ENCODE results near the gene PRR19.

Gene PRR19

GRCh38 chr19:42281146-42281826 is 20.6 kb upstream of the PRR19 start:
- intact Hi-C loops (cut with DNase I), result loop anchor here (2.0 kb wide), 1 partner anchor 26 kb away; the partner anchor contains the start of gene ERF
- peak in 8 of 10 donors; percentile 51 to 96 (median 76) for DNase-seq

- intact Hi-C loops (cut with DNase I), result loop anchor here (2.0 kb wide), 1 partner anchor 27 kb away; the partner anchor contains the start of gene ERF
- no peak for DNase-seq
Measured at GRCh38 chr19:42281827-42282762, 19.8 kb upstream of the PRR19 start.

GRCh38 chr19:42282819-42283187 is 19.1 kb upstream of the PRR19 start:
- peak in 1 of 10 donors; percentile 88 for DNase-seq
- intact Hi-C loops (cut with DNase I), result no loop called here

GRCh38 chr19:42283188-42284065 is 18.5 kb upstream of the PRR19 start:
- peak; percentile 87 to 99 (median 96) for DNase-seq
- intact Hi-C loops (cut with DNase I), result loop anchor here (2.0 kb wide), 1 partner anchor 41 kb away; the partner anchor contains the start of gene MEGF8

- intact Hi-C loops (cut with DNase I), result loop anchor here (2.0 kb wide), 1 partner anchor 41 kb away; the partner anchor contains the start of gene MEGF8
Measured at GRCh38 chr19:42284066-42284501, 17.8 kb upstream of the PRR19 start.

GRCh38 chr19:42284591-42285341 is 17.2 kb upstream of the PRR19 start:
- peak in 1 of 10 donors; percentile 84 for DNase-seq
- intact Hi-C loops (cut with DNase I), result loop anchor here (2.0 kb wide), 1 partner anchor 40 kb away; the partner anchor contains the start of gene MEGF8

More at GRCh38 chr19:42284066-42284501, 17.8 kb upstream of the PRR19 start:
- DNase-seq, result peak in 9 of 10 donors; percentile 59 to 97 (median 68)

GRCh38 chr19:42285541-42285941 is 16.4 kb upstream of the PRR19 start:
- DNase-seq, result no peak
- intact Hi-C loops (cut with DNase I), result loop anchor here (2.0 kb wide), 1 partner anchor 39 kb away; the partner anchor contains the start of gene MEGF8

GRCh38 chr19:42285988-42286348 is 16.0 kb upstream of the PRR19 start:
- intact Hi-C loops (cut with DNase I), result loop anchor here (2.0 kb wide), 1 partner anchor 39 kb away; the partner anchor contains the start of gene MEGF8
- peak in 1 of 10 donors; percentile 50 for DNase-seq

GRCh38 chr19:42286349-42287016 is 15.4 kb upstream of the PRR19 start:
- intact Hi-C loops (cut with DNase I), result no loop called here
- peak in 2 of 10 donors; percentile 64 to 80 for DNase-seq

GRCh38 chr19:42287017-42287826 is 14.7 kb upstream of the PRR19 start:
- intact Hi-C loops (cut with DNase I), result no loop called here
- DNase-seq, result peak in 2 of 10 donors; percentile 66 to 76

- intact Hi-C loops (cut with DNase I), result no loop called here
- peak in 2 of 10 donors; percentile 55 to 58 for DNase-seq
Measured at GRCh38 chr19:42287827-42288107, 14.2 kb upstream of the PRR19 start.

- intact Hi-C loops (cut with DNase I), result no loop called here
- peak in 1 of 10 donors; percentile 39 for DNase-seq
Measured at GRCh38 chr19:42288387-42288786, 13.5 kb upstream of the PRR19 start.

GRCh38 chr19:42288881-42289555 is 12.9 kb upstream of the PRR19 start:
- peak in 2 of 10 donors; percentile 62 to 74 for DNase-seq
- intact Hi-C loops (cut with DNase I), result no loop called here

GRCh38 chr19:42289556-42290041 is 12.3 kb upstream of the PRR19 start:
- intact Hi-C loops (cut with DNase I), result no loop called here
- peak in 1 of 10 donors; percentile 45 for DNase-seq

GRCh38 chr19:42290136-42290522 is 11.8 kb upstream of the PRR19 start:
- intact Hi-C loops (cut with DNase I), result no loop called here
- DNase-seq, result peak in 1 of 10 donors; percentile 62

- intact Hi-C loops (cut with DNase I), result no loop called here
- peak in 3 of 10 donors; percentile 62 to 86 (median 66) for DNase-seq
Measured at GRCh38 chr19:42290523-42291434, 11.2 kb upstream of the PRR19 start.
